Prostate gland (tissue), 2 donors: ENCODE results near the gene BMP7.

Experiments
- CTCF ChIP-seq, 4 experiments: fragments of 200-600 bp in 2 of 4; fragments of 450-650 bp in 2 of 4; sonication (generic) in 2 of 4; IDR thresholded peaks; 1 replicate in 3 of 4; 2 replicates in 1 of 4; pipeline ENCODE4 v1.5.1; 2016 to 2019; ENCODE audit warnings: antibody characterized with exemption in 4 of 4, mild to moderate bottlenecking in 2 of 4, moderate library complexity in 2 of 4
- POLR2AphosphoS5 ChIP-seq: sonication (generic); formaldehyde crosslinking; IDR thresholded peaks from one replicate; pipeline ENCODE4 v1.6.1; 2017; ENCODE audit warnings: antibody characterized with exemption

- TF ChIP-seq CTCF (IDR thresholded peaks at IDR 0.05) (no peak), POLR2AphosphoS5 (no peak)
Observed at GRCh38 chr20:57240581-57241362, 25.7 kb downstream of the BMP7 start.
